ENCODE measurements around the gene MRPL34. TPM values are rescaled to one million over a fixed set of nuclear protein-coding genes. Genes with fewer than 3 reads are reported as not detected.
A peak's percentile ranks its signal among the peaks of the same experiment; 100 is the strongest.

The MRPL34 gene
- total RNA-seq = 100 to 1,000 TPM in 1 of 3 donors, 10 to 100 TPM in 2; 88.5 to 139 (median 98.0) TPM

DNA sequence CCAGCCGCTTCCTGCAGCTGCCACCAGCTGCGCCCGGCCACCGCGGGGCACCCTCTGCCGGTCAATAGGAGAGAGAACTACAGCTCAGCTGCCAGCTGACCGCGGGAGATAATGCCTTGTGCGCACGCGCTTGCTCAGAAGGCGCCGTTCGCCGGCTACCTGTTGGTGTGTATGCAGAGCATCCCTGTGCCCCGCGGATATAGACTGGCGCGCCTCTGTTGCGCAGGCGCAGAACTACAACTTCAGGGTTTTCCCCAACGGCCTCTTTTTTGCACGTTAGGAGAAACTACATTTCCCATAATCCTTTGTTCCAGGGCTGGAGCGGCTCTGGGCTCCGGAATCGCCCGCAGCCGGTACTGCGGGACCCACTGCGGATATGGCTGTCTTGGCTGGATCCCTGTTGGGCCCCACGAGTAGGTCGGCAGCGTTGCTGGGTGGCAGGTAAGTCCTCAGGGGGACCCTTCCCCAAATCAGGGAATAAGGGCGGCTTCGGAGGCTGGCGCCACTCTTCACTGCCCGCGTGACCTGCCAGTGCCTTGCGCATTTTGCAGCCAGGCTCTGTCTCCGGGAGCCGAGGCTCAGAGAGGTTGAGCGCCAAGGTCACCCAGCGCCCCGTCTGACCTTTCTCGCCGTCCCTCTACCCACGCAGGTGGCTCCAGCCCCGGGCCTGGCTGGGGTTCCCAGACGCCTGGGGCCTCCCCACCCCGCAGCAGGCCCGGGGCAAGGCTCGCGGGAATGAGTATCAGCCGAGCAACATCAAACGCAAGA lies at the start of gene MRPL34:
Gene MRPL34, plus strand, starts transcription at position 356 of the 768 bp plus-strand sequence. Its CDS starts 21 bp downstream, at position 377.
- peaks cover 4 to 36% of the 10 kb centered on the region in 2 donors for H3K4me1 ChIP-seq
- TF ChIP-seq POLR2A (IDR thresholded peaks at IDR 0.05) = no peak
- peak; percentile 68 to 80 (median 79) for TF ChIP-seq POLR2AphosphoS5 (IDR thresholded peaks at IDR 0.05)
- TF ChIP-seq, protein P1, sequence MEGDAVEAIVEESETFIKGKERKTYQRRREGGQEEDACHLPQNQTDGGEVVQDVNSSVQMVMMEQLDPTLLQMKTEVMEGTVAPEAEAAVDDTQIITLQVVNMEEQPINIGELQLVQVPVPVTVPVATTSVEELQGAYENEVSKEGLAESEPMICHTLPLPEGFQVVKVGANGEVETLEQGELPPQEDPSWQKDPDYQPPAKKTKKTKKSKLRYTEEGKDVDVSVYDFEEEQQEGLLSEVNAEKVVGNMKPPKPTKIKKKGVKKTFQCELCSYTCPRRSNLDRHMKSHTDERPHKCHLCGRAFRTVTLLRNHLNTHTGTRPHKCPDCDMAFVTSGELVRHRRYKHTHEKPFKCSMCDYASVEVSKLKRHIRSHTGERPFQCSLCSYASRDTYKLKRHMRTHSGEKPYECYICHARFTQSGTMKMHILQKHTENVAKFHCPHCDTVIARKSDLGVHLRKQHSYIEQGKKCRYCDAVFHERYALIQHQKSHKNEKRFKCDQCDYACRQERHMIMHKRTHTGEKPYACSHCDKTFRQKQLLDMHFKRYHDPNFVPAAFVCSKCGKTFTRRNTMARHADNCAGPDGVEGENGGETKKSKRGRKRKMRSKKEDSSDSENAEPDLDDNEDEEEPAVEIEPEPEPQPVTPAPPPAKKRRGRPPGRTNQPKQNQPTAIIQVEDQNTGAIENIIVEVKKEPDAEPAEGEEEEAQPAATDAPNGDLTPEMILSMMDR (IDR thresholded peaks at IDR 0.05) = peak; percentile 77 to 98 (median 95)
- no peaks in the 10 kb centered on the region for H3K36me3 ChIP-seq
- H3K4me3 ChIP-seq = peak within 1 kb of the TSS; percentile 60 to 79 (median 70)
- DNase-seq (ENCODE audit: low spot score in 2 of 2) = peak; percentile 98 to 99
- no peaks in the 10 kb centered on the region for H3K9me3 ChIP-seq
- H3K27me3 ChIP-seq = no peaks in the 10 kb centered on the region
- intact Hi-C loops (cut with DNase I; ENCODE audit: low total_unique reads) = loop anchor here (10.0 kb wide), 1 partner anchor 79 kb away; no protein-coding TSS in a partner anchor
- peak within 1 kb of the TSS; percentile 86 to 90 for H3K27ac ChIP-seq

DNA sequence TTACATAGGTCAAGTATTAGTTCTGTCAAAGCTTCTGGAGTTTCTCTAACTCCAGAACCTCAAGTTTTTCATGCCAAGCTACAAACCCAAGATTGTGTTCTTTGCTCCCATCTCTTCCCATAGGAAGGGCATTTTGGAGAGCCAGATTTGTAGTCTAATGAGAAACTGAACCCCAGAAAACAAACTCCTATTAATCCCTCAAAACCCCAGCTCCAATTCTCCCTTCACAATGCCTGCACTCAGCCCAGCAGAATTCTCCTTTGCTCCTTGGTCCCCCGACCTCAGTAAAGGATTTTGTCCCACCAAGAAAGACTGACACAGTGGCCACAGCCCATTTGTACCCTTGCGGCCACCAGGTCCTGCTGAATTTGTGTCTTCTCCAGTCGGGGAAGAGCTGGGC lies 49.5 kb upstream of the MRPL34 start:
- TF ChIP-seq, protein P1 (IDR thresholded peaks at IDR 0.05) = no peak
- TF ChIP-seq POLR2A (IDR thresholded peaks at IDR 0.05) = no peak
- no peak for TF ChIP-seq POLR2AphosphoS5 (IDR thresholded peaks at IDR 0.05)
- H3K4me3 ChIP-seq = no peak overlapping the region
- H3K36me3 ChIP-seq = no peaks in the 10 kb centered on the region
- no peaks in the 10 kb centered on the region for H3K27me3 ChIP-seq
- H3K4me1 ChIP-seq = no peaks in the 10 kb centered on the region
- H3K9me3 ChIP-seq = peaks cover 6 to 11% of the 10 kb centered on the region in 2 donors
- no peak for DNase-seq (ENCODE audit: low spot score in 2 of 2)
- H3K27ac ChIP-seq = no peak overlapping the region
- intact Hi-C loops (cut with DNase I; ENCODE audit: low total_unique reads) = no loop called here

DNA sequence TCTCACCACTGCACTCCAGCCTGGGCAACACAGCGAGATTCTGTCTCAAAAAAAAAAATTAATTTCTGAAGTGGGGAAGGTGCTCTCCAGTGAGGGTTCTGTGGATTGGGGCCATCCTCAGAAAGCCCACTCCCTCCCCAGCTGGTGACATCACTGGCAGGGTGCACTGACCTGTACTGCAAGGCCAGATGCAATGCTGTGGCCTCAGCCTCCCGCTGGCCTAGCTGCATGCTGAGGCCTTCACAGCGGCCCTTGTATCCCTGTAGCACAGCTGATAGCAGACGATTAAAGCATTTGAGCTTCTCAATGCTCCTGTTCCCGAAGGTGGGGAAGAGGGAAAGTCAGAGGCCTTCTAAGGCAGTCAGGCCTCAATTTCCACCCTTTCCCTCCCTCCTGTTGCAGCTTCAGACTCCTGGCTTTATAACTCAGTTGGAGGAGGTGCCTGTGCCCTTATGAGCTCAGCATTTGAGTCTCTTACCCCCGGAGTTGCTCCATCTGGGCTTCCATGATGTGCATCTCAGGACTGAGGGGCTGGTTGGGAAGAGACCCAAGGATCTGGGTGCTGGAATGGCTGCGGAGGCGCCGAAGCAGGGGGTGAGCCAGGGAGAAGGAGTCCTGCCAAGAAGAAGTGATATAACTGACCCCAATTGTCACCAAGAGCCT lies 46.4 kb upstream of the MRPL34 start:
- Histone ChIP-seq H3K27me3 (no peaks in the 10 kb centered on the region), H3K4me1 (no peaks in the 10 kb centered on the region), H3K4me3 (no peak overlapping the region), H3K9me3 (peaks cover 6 to 11% of the 10 kb centered on the region in 2 donors), H3K36me3 (no peaks in the 10 kb centered on the region), H3K27ac (no peak overlapping the region)
- intact Hi-C loops (cut with DNase I; ENCODE audit: low total_unique reads) = no loop called here
- no peak for DNase-seq (ENCODE audit: low spot score in 2 of 2)
- TF ChIP-seq POLR2A (IDR thresholded peaks at IDR 0.05) = no peak
- TF ChIP-seq POLR2AphosphoS5 (IDR thresholded peaks at IDR 0.05) = no peak

DNA sequence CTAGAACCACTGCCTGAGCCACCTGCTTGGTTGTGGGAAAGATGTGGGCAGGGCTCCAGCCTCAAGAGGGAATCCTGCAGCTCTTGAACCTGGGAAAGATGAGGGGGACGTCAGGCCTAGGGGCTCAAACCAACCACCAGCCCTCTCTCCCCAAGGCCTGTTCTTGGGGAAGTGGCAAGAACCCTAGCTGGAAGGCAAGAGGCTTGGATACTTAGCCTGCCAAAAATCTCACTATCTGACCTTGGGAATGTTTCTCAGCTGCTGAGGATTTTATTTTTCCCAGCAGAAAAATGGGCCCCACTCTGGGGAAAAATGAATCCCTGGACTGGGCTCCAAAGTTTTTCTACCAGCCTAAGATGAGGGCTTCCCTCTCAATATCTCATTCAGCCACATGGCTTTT lies 45.7 kb upstream of the MRPL34 start:
- Histone ChIP-seq H3K27me3 (no peaks in the 10 kb centered on the region), H3K36me3 (no peaks in the 10 kb centered on the region), H3K4me1 (no peaks in the 10 kb centered on the region), H3K27ac (no peak overlapping the region), H3K4me3 (no peak overlapping the region), H3K9me3 (peaks cover 6 to 11% of the 10 kb centered on the region in 2 donors)
- TF ChIP-seq, protein P1 (IDR thresholded peaks at IDR 0.05) = no peak
- TF ChIP-seq POLR2A (IDR thresholded peaks at IDR 0.05) = no peak
- TF ChIP-seq POLR2AphosphoS5 (IDR thresholded peaks at IDR 0.05) = no peak
- no peak for DNase-seq (ENCODE audit: low spot score in 2 of 2)
- intact Hi-C loops (cut with DNase I; ENCODE audit: low total_unique reads) = no loop called here

DNA sequence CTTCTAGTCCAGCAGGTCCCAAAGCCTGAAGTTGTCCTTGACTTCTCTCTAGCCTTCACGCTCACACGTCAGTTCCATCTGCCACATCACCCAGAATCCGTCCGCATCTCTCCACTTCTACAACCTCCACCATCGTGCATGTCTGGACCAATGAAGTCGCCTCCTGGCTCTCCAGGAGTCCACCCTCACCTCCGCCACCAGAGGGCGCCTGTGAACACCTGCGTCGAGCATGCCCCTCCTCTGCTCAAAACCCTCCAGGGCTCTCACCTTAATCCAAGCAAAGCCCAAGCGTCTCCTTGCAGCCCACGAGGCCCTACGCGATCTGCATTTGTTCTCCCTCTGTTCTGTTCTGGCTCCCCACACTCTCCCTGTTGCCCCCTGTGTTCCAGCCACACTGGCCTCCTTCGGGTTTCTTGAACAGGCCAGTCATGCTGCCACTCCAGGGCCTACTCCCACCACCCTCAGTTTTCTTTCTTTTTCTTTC lies 44.8 kb upstream of the MRPL34 start:
- H3K27me3 ChIP-seq = no peaks in the 10 kb centered on the region
- peak; percentile 69 to 86 for DNase-seq (ENCODE audit: low spot score in 2 of 2)

More for the DNA sequence above, 44.8 kb upstream of the MRPL34 start:
- H3K9me3 ChIP-seq = peaks cover 6 to 11% of the 10 kb centered on the region in 2 donors
- no peaks in the 10 kb centered on the region for H3K36me3 ChIP-seq
- no peak overlapping the region for H3K27ac ChIP-seq
- TF ChIP-seq, protein P1 (IDR thresholded peaks at IDR 0.05) = peak; percentile 64 to 91 (median 76)
- TF ChIP-seq POLR2A (IDR thresholded peaks at IDR 0.05) = no peak
- TF ChIP-seq POLR2AphosphoS5 (IDR thresholded peaks at IDR 0.05) = peak in 1 of 3 donors; percentile 32
- no peaks in the 10 kb centered on the region for H3K4me1 ChIP-seq
- no peak overlapping the region for H3K4me3 ChIP-seq
- intact Hi-C loops (cut with DNase I; ENCODE audit: low total_unique reads) = no loop called here

Measured in breast epithelium (tissue), 4 donors.